Adrenal gland (tissue), 12 donors: ENCODE results near the gene GRIP1. TPM values are rescaled to one million over a fixed set of nuclear protein-coding genes. Genes with fewer than 3 reads are reported as not detected.

Source experiments
- DNase-seq, 7 donors: peaks; one replicate each; pipeline ENCODE4 v3.0.0-alpha.2; 2019 to 2020
- H3K27ac ChIP-seq, 5 donors: fragments of 200-600 bp; sonication (generic) in 4 of 5; 1 replicate in 3 of 5; 2 replicates in 2 of 5; pipeline versions ENCODE4 v1.5.1 to v1.8.0; 2016 to 2020; ENCODE audit warnings: mild to moderate bottlenecking in 1 of 5
- H3K27me3 ChIP-seq: fragments of 200-600 bp; 2 replicates; pipeline ENCODE4 v1.8.0; 2021
- H3K36me3 ChIP-seq, 2 donors: fragments of 200-600 bp; replicated peaks in 1 of 2; 1 replicate in 1 of 2; 2 replicates in 1 of 2; pipeline versions ENCODE4 v1.5.1 to v1.8.0; 2018 to 2022
- H3K4me1 ChIP-seq, 2 donors: fragments of 200-600 bp; replicated peaks in 1 of 2; 1 replicate in 1 of 2; 2 replicates in 1 of 2; pipeline versions ENCODE4 v1.5.1 to v1.8.0; 2018 to 2021
- H3K4me3 ChIP-seq, 4 donors: fragments of 200-600 bp; sonication (generic) in 3 of 4; one replicate each; pipeline ENCODE4 v1.5.1; 2016 to 2018
- H3K9me3 ChIP-seq, 3 donors: fragments of 200-600 bp; sonication (generic) in 1 of 3; replicated peaks in 1 of 3; 1 replicate in 2 of 3; 2 replicates in 1 of 3; pipeline versions ENCODE4 v1.5.1 to v1.8.0; 2016 to 2021
- POLR2A ChIP-seq, 2 donors: fragments of 450-650 bp; IDR thresholded peaks; one replicate each; pipeline ENCODE4 v1.6.1; 2017; ENCODE audit warnings: antibody characterized with exemption in 2 of 2, mild to moderate bottlenecking in 2 of 2, moderate library complexity in 1 of 2
- WGBS, 4 donors: extraction: QIAGEN DNeasy Blood & Tissue Kit in 2 of 4; methylation state at CpG; one replicate each; pipeline versions ENCODE4 v1.1.5 to v1.1.7; 2013 to 2017; 5-methylcytosine and 5-hydroxymethylcytosine counted together
- intact Hi-C, 2 donors: fragments of 100-400 bp; cut with DNase I; formaldehyde crosslinking; loops; one replicate each; pipeline versions ENCODE4 v1.14.1 to v1.15.0; 2022 to 2023
- polyA plus RNA-seq, 3 donors: library from polyadenylated mRNA; stranded (reverse); fragments of 200-250 nt in 2 of 3; fragments of 350-450 nt in 1 of 3; fragmentation: Illumina TruSeq in 1 of 3; extraction: RNeasy Lipid Tissue Mini Kit (QIAGEN cat#74804) in 1 of 3; gene quantifications; one replicate each; pipeline ENCODE4 v1.2.3, GENCODE V29; 2013 to 2014
- total RNA-seq, 9 donors: library from RNA; depleted of rRNA in 4 of 9; stranded (reverse); fragments of >200 nt in 4 of 9; fragments of 120-200 nt in 1 of 9; fragmentation: NEBNext Ultra II Directional in 1 of 9; extraction: Animal tissue kit (Norgen Biotek cat#: 25700) in 1 of 9; gene quantifications; one replicate each; pipeline versions ENCODE4 v1.1.0 to v1.2.4, GENCODE V29; 2013 to 2023
- TF ChIP-seq, protein P1 (sequence below), 6 experiments: fragments of 450-650 bp in 4 of 6; fragments of 200-600 bp in 2 of 6; sonication (generic) in 1 of 6; IDR thresholded peaks; 1 replicate in 5 of 6; 2 replicates in 1 of 6; pipeline versions ENCODE4 v1.5.1 to v1.8.0; 2016 to 2021; ENCODE audit warnings: antibody characterized with exemption in 6 of 6, mild to moderate bottlenecking in 2 of 6, moderate library complexity in 1 of 6
- donor health status: healthy with polysubstance abuse.
- donor health status: Bipolar disorder and iron deficiency.
- donor health status: DM: yes; HTN: yes; CAD: no.
- donor health status: DM: no; HTN: no; CAD: no.
- donor health status: DM: no; HTN: no; CAD: no.
- donor health status: DM: yes; HTN: yes; CAD: no.

The GRIP1 gene
- total and polyA plus RNA-seq, 12 donors, result 0.54 to 10.8 (median 2.4) TPM

GRCh38 chr12:66724616-66725015, 45.7 kb upstream of the GRIP1 start:
- intact Hi-C loops, result no loop called here
- Histone ChIP-seq H3K9me3 (no peaks in the 10 kb centered on the region), H3K27me3 (no peaks in the 10 kb centered on the region), H3K4me3 (no peak overlapping the region), H3K4me1 (no peaks in the 10 kb centered on the region), H3K27ac (no peak overlapping the region), H3K36me3 (no peaks in the 10 kb centered on the region)
- TF ChIP-seq, protein P1, sequence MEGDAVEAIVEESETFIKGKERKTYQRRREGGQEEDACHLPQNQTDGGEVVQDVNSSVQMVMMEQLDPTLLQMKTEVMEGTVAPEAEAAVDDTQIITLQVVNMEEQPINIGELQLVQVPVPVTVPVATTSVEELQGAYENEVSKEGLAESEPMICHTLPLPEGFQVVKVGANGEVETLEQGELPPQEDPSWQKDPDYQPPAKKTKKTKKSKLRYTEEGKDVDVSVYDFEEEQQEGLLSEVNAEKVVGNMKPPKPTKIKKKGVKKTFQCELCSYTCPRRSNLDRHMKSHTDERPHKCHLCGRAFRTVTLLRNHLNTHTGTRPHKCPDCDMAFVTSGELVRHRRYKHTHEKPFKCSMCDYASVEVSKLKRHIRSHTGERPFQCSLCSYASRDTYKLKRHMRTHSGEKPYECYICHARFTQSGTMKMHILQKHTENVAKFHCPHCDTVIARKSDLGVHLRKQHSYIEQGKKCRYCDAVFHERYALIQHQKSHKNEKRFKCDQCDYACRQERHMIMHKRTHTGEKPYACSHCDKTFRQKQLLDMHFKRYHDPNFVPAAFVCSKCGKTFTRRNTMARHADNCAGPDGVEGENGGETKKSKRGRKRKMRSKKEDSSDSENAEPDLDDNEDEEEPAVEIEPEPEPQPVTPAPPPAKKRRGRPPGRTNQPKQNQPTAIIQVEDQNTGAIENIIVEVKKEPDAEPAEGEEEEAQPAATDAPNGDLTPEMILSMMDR (IDR thresholded peaks at IDR 0.05), result no peak
- TF ChIP-seq POLR2A (IDR thresholded peaks at IDR 0.05), result no peak
- 69 to 84% (median 82%) methylated on average over 4 of the region's 4 CpGs for WGBS, 4 donors
- DNase-seq, result no peak

GRCh38 chr12:66724026-66724425, 45.1 kb upstream of the GRIP1 start:
- no peaks in the 10 kb centered on the region for H3K4me1 ChIP-seq
- TF ChIP-seq, protein P1 (IDR thresholded peaks at IDR 0.05), result no peak
- no peak for TF ChIP-seq POLR2A (IDR thresholded peaks at IDR 0.05)
- no peaks in the 10 kb centered on the region for H3K36me3 ChIP-seq
- intact Hi-C loops, result no loop called here
- WGBS, 4 donors, result 81 to 96% (median 96%) methylated on average over 2 of the region's 2 CpGs
- no peak for DNase-seq
- H3K4me3 ChIP-seq, result no peak overlapping the region
- no peak overlapping the region for H3K27ac ChIP-seq
- H3K9me3 ChIP-seq, result no peaks in the 10 kb centered on the region
- no peaks in the 10 kb centered on the region for H3K27me3 ChIP-seq

- Histone ChIP-seq H3K4me3 (no peak overlapping the region), H3K4me1 (no peaks in the 10 kb centered on the region), H3K36me3 (no peaks in the 10 kb centered on the region), H3K27ac (no peak overlapping the region), H3K27me3 (no peaks in the 10 kb centered on the region), H3K9me3 (no peaks in the 10 kb centered on the region)
- DNase-seq, result no peak
- intact Hi-C loops, result no loop called here
- 86 to 93% (median 90%) methylated on average over 2 of the region's 2 CpGs for WGBS, 4 donors
- TF ChIP-seq, protein P1 (IDR thresholded peaks at IDR 0.05), result no peak
- no peak for TF ChIP-seq POLR2A (IDR thresholded peaks at IDR 0.05)
These were observed 41.0 kb upstream of the GRIP1 start for GRCh38 chr12:66719862-66720261.

DNA sequence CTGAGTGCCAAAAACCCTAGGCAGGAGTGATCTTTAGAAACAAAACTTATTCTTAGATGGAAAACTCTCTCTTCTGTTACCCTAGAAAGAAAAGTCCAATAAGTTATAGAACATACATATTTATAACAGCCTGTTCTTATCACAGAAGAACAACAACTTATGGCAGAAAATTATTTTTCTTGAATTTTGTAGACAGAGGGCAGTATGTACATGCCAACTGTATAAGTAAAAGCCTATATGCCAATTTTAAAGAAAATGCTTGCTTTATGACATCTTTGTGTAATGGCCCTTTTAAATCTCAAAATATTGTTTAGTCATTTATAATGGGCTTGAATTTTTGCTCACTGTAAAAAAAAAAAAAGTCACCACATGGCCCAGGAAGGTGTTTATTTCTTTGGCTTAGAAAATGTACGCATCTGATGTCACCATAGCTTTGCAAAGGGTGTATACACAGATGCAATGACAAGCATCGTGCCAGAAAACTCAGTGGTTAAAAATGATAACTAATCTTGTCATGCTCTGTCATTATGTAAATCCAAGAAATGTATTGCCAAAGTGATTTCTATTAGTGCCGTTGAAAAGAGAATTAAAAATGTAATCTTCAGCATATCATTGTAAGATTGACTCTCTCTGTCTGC, 38.3 kb upstream of the GRIP1 start:
- 84 to 89% (median 85%) methylated on average over 3 of the region's 3 CpGs for WGBS, 4 donors
- intact Hi-C loops, result no loop called here

More for the DNA sequence above, 38.3 kb upstream of the GRIP1 start:
- H3K9me3 ChIP-seq, result no peaks in the 10 kb centered on the region
- H3K4me1 ChIP-seq, result no peaks in the 10 kb centered on the region
- H3K4me3 ChIP-seq, result no peak overlapping the region
- no peaks in the 10 kb centered on the region for H3K36me3 ChIP-seq
- no peak overlapping the region for H3K27ac ChIP-seq
- no peaks in the 10 kb centered on the region for H3K27me3 ChIP-seq
- no peak for DNase-seq
- no peak for TF ChIP-seq POLR2A (IDR thresholded peaks at IDR 0.05)
- TF ChIP-seq, protein P1 (IDR thresholded peaks at IDR 0.05), result no peak
